Stomach (tissue), 9 donors: Measurements from ENCODE around the gene WDR4. TPM values are rescaled to one million over a fixed set of nuclear protein-coding genes. Genes with fewer than 3 reads are reported as not detected.

Experiments
- DNase-seq, 2 donors: peaks; one replicate each; pipeline versions ENCODE4 v3.0.0 to v3.0.0-alpha.2; 2013 to 2019
- H3K27ac ChIP-seq, 5 donors: fragments of 200-600 bp in 4 of 5; sonication (generic) in 4 of 5; one replicate each; pipeline ENCODE4 v1.5.1; 2013 to 2019; ENCODE audit warnings: mild to moderate bottlenecking in 1 of 5, moderate library complexity in 1 of 5
- H3K27me3 ChIP-seq, 3 donors: fragments of 200-600 bp; sonication (generic); one replicate each; pipeline ENCODE4 v1.5.1; 2017 to 2019; ENCODE audit warnings: mixed run types in 1 of 3
- H3K36me3 ChIP-seq, 4 donors: fragments of 200-600 bp; sonication (generic); 1 replicate in 3 of 4; 2 replicates in 1 of 4; pipeline ENCODE4 v1.5.1; 2016 to 2019
- H3K4me1 ChIP-seq, 4 donors: fragments of 200-600 bp; sonication (generic); one replicate each; pipeline ENCODE4 v1.5.1; 2016 to 2019
- H3K4me3 ChIP-seq, 4 donors: fragments of 200-600 bp; sonication (generic) in 3 of 4; one replicate each; pipeline ENCODE4 v1.5.1; 2016 to 2019; ENCODE audit warnings: mild to moderate bottlenecking in 1 of 4
- H3K9me3 ChIP-seq, 4 donors: fragments of 200-600 bp; sonication (generic); one replicate each; pipeline ENCODE4 v1.5.1; 2016 to 2019
- CTCF ChIP-seq, 7 experiments: fragments of 450-650 bp in 4 of 7; fragments of 200-600 bp in 3 of 7; sonication (generic) in 3 of 7; IDR thresholded peaks; one replicate each; pipeline ENCODE4 v1.5.1; 2016 to 2019; ENCODE audit warnings: antibody characterized with exemption in 7 of 7, control low read depth in 2 of 7, mild to moderate bottlenecking in 1 of 7
- EP300 ChIP-seq: sonication (generic); formaldehyde crosslinking; IDR thresholded peaks from one replicate; pipeline ENCODE4 v1.6.1; 2017; ENCODE audit warnings: antibody characterized with exemption
- POLR2A ChIP-seq, 4 donors: fragments of 450-650 bp; IDR thresholded peaks; one replicate each; pipeline ENCODE4 v1.6.1; 2016; ENCODE audit warnings: antibody characterized with exemption in 4 of 4, control low read depth in 2 of 4, mild to moderate bottlenecking in 1 of 4, moderate library complexity in 1 of 4
- POLR2AphosphoS5 ChIP-seq, 3 donors: sonication (generic); formaldehyde crosslinking; IDR thresholded peaks; one replicate each; pipeline ENCODE4 v1.6.1; 2016; ENCODE audit warnings: antibody characterized with exemption in 3 of 3
- WGBS, 5 donors: extraction: QIAGEN DNeasy Blood & Tissue Kit in 3 of 5; methylation state at CpG; one replicate each; pipeline versions ENCODE4 v1.1.5 to v1.1.7; 2013 to 2018; 5-methylcytosine and 5-hydroxymethylcytosine counted together
- intact Hi-C: fragments of 100-400 bp; cut with DNase I; formaldehyde crosslinking; loops from one replicate; pipeline ENCODE4 v1.15.1; 2023; ENCODE audit warnings: low total_unique reads
- polyA plus RNA-seq, 3 donors: library from polyadenylated mRNA; stranded (reverse); fragments of 200-250 nt; gene quantifications; one replicate each; pipeline ENCODE4 v1.2.3, GENCODE V29; 2013
- total RNA-seq, 5 donors: library from RNA; depleted of rRNA; stranded (reverse); fragments of >200 nt; gene quantifications; one replicate each; pipeline versions ENCODE4 v1.1.0 to v1.2.3, GENCODE V29; 2014 to 2016
- donor health status: healthy with polysubstance abuse.
- donor health status: Bipolar disorder and iron deficiency.
- donor health status: healthy.

The WDR4 gene
- total and polyA plus RNA-seq, 8 donors = 7.5 to 285 (median 9.5) TPM

- WGBS, 5 donors = 62 to 70% (median 65%) methylated on average over 12 to 13 of the region's 13 CpGs
- intact Hi-C loops = no loop called here
- Histone ChIP-seq H3K27me3 (no peaks in the 10 kb centered on the region), H3K4me3 (no peak overlapping the region), H3K27ac (no peak overlapping the region), H3K36me3 (peaks cover 47 to 97% (median 92%) of the 10 kb centered on the region in 4 donors), H3K9me3 (no peaks in the 10 kb centered on the region), H3K4me1 (peaks cover 0 to 20% (median 0%) of the 10 kb centered on the region in 4 donors)
- DNase-seq = no peak
- no peak for TF ChIP-seq POLR2A (IDR thresholded peaks at IDR 0.05)
- TF ChIP-seq CTCF (IDR thresholded peaks at IDR 0.05) = no peak
- TF ChIP-seq POLR2AphosphoS5 (IDR thresholded peaks at IDR 0.05) = no peak
- TF ChIP-seq EP300 = no peak
Observed at GRCh38 chr21:42863504-42863870, 15.9 kb downstream of the WDR4 start.

DNA sequence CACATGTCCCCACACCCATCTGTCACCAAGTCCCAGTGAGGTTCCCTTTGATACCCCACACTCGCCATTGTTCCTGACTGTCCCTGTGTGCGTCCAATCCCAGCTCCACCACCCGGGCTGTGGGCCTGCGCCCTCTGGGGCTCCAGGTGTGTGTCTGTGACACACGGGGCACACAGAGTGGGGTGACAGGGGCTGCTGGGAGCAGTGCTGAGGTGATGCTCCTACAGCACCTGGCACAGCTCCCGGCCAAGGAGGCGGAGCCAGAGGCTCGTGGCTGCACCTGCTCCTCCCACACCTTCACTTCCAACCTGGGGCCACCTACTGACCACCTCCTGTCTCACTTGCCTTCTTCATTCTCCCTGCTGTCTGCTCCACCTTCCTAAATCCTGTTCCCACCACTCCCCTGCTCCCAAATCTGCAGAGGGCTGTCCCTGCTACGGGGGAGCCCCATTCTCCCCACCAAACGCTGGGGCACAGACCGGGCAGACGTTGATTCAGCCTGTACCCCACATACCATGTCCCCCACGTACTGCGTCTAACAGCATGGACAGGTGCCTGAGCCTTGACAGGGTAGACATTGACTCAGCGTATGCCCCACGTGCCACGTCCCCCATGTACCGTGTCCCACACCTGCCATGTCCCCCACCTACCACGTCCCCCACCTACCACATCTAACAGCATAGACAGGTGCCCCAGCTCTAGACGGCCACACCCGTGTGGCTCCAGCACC, 16.4 kb downstream of the WDR4 start:
- TF ChIP-seq EP300 = no peak
- TF ChIP-seq POLR2A (IDR thresholded peaks at IDR 0.05) = no peak
- no peak for TF ChIP-seq CTCF (IDR thresholded peaks at IDR 0.05)
- TF ChIP-seq POLR2AphosphoS5 (IDR thresholded peaks at IDR 0.05) = no peak
- Histone ChIP-seq H3K9me3 (no peaks in the 10 kb centered on the region), H3K4me1 (peaks cover 0 to 20% (median 0%) of the 10 kb centered on the region in 4 donors), H3K27ac (no peak overlapping the region), H3K4me3 (no peak overlapping the region), H3K36me3 (peaks cover 52 to 97% (median 92%) of the 10 kb centered on the region in 4 donors), H3K27me3 (no peaks in the 10 kb centered on the region)
- WGBS, 5 donors = 88 to 89% (median 88%) methylated on average over 18 to 21 of the region's 21 CpGs
- intact Hi-C loops = no loop called here
- peak; percentile 43 to 52 for DNase-seq

GRCh38 chr21:42861848-42862400, 17.4 kb downstream of the WDR4 start:
- 71 to 85% (median 84%) methylated on average over 16 to 29 of the region's 29 CpGs for WGBS, 5 donors
- peaks cover 0 to 20% (median 0%) of the 10 kb centered on the region in 4 donors for H3K4me1 ChIP-seq
- no peaks in the 10 kb centered on the region for H3K27me3 ChIP-seq
- peaks cover 57 to 97% (median 92%) of the 10 kb centered on the region in 4 donors for H3K36me3 ChIP-seq
- H3K4me3 ChIP-seq = no peak overlapping the region
- intact Hi-C loops = no loop called here
- no peaks in the 10 kb centered on the region for H3K9me3 ChIP-seq
- no peak for TF ChIP-seq POLR2A (IDR thresholded peaks at IDR 0.05)
- TF ChIP-seq EP300 = no peak
- TF ChIP-seq CTCF (IDR thresholded peaks at IDR 0.05) = no peak
- no peak for TF ChIP-seq POLR2AphosphoS5 (IDR thresholded peaks at IDR 0.05)
- no peak for DNase-seq
- no peak overlapping the region for H3K27ac ChIP-seq

DNA sequence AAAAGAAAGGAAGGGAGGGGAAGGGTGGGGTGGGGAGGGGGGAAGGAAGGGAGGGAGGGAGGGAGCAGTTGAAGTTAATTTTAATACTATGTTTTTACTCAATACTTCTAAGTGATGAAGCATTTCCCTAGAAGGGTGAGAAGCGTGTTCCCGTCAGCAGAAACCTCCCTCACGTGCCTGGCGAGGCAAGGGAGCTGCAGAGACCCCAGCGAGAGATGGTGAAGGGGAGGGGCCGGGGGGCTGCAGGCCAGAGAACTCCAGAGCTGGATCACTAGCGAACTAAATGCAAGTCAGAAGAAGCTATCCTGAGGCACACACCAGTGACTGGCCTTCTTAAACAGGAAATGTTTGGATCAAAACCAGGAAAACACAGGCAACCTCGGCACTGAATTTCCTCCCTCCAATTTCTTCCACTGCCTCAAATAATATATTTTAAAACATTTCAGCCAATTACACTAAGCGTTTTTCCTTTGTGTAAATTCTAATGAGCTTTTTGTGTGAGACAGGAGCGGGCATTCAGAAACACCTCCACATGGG, 18.0 kb downstream of the WDR4 start:
- Histone ChIP-seq H3K9me3 (no peaks in the 10 kb centered on the region), H3K4me1 (peaks cover 0 to 19% (median 0%) of the 10 kb centered on the region in 4 donors), H3K4me3 (no peak overlapping the region), H3K36me3 (peaks cover 62 to 97% (median 92%) of the 10 kb centered on the region in 4 donors), H3K27ac (no peak overlapping the region), H3K27me3 (no peaks in the 10 kb centered on the region)
- WGBS, 5 donors = 82 to 89% (median 89%) methylated on average over 10 of the region's 10 CpGs
- TF ChIP-seq POLR2AphosphoS5 (IDR thresholded peaks at IDR 0.05) (no peak), CTCF (IDR thresholded peaks at IDR 0.05) (no peak), EP300 (no peak), POLR2A (IDR thresholded peaks at IDR 0.05) (no peak)
- no peak for DNase-seq
- intact Hi-C loops = no loop called here
